GM21737 (cell line): ENCODE data around the gene ZNF665.
"Not testable (repeated sequence)": the region's sequence is repeated elsewhere in the genome, so short reads cannot be mapped to it uniquely, and the experiment has no call there.

ENCODE experiments used
- ATAC-seq: cut with Tn5 transposase; IDR thresholded peaks from one replicate; pipeline ENCODE4 v1.9.1; 2021; ENCODE audit warnings: mild to moderate bottlenecking, moderate library complexity; ENCODE audit not compliant: unreplicated experiment

The ZNF665 gene

GRCh38 chr19:53192771-53193534 is at the start of gene ZNF665:
Gene ZNF665, minus strand, starts transcription at chr19:53193358. Its CDS starts 10,460 bp downstream, at chr19:53182898.
- ATAC-seq = peak; percentile 45

- ATAC-seq = no peak
Observed at GRCh38 chr19:53237114-53237777, 44.1 kb upstream of the ZNF665 start.

- ATAC-seq = no peak
Observed at GRCh38 chr19:53224606-53225005, 31.4 kb upstream of the ZNF665 start.

GRCh38 chr19:53222716-53223115 is 29.6 kb upstream of the ZNF665 start:
- ATAC-seq = not testable (repeated sequence)

- ATAC-seq = no peak
Observed at GRCh38 chr19:53212703-53213320, 19.7 kb upstream of the ZNF665 start.

- ATAC-seq = not testable (repeated sequence)
Observed at GRCh38 chr19:53211554-53211953, 18.4 kb upstream of the ZNF665 start.

- peak; percentile 55 for ATAC-seq
Observed at GRCh38 chr19:53196777-53197396, 3.7 kb upstream of the ZNF665 start.

GRCh38 chr19:53195265-53195903 is 2.2 kb upstream of the ZNF665 start:
- ATAC-seq = no peak

GRCh38 chr19:53193535-53194222 is 521 bp upstream of the ZNF665 start:
- no peak for ATAC-seq

GRCh38 chr19:53190253-53190652 is 2.9 kb downstream of the ZNF665 start:
- no peak for ATAC-seq

- ATAC-seq = not testable (repeated sequence)
Observed at GRCh38 chr19:53189691-53190198, 3.4 kb downstream of the ZNF665 start.

GRCh38 chr19:53185155-53185882 is 7.8 kb downstream of the ZNF665 start:
- ATAC-seq = not testable (repeated sequence)

GRCh38 chr19:53183146-53183764 is 9.9 kb downstream of the ZNF665 start:
- no peak for ATAC-seq

- ATAC-seq = no peak
Observed at GRCh38 chr19:53182202-53182601, 11.0 kb downstream of the ZNF665 start.

GRCh38 chr19:53177986-53178385 is 15.2 kb downstream of the ZNF665 start:
- no peak for ATAC-seq

GRCh38 chr19:53172889-53173288 is 20.3 kb downstream of the ZNF665 start:
- ATAC-seq = no peak

GRCh38 chr19:53165691-53166091 is 27.5 kb downstream of the ZNF665 start:
- ATAC-seq = no peak

GRCh38 chr19:53161123-53161522 is 32.0 kb downstream of the ZNF665 start:
- no peak for ATAC-seq

- ATAC-seq = no peak
Observed at GRCh38 chr19:53160350-53160749, 32.8 kb downstream of the ZNF665 start.
